HG02678 (cell line): Measurements from ENCODE around the gene CCNL1.
A peak's percentile ranks its signal among the peaks of the same experiment; 100 is the strongest.

Experiments
- ATAC-seq: cut with Tn5 transposase; IDR thresholded peaks from one replicate; pipeline ENCODE4 v1.9.1; 2021; ENCODE audit warnings: mild to moderate bottlenecking, moderate library complexity; ENCODE audit not compliant: unreplicated experiment

Gene CCNL1

DNA sequence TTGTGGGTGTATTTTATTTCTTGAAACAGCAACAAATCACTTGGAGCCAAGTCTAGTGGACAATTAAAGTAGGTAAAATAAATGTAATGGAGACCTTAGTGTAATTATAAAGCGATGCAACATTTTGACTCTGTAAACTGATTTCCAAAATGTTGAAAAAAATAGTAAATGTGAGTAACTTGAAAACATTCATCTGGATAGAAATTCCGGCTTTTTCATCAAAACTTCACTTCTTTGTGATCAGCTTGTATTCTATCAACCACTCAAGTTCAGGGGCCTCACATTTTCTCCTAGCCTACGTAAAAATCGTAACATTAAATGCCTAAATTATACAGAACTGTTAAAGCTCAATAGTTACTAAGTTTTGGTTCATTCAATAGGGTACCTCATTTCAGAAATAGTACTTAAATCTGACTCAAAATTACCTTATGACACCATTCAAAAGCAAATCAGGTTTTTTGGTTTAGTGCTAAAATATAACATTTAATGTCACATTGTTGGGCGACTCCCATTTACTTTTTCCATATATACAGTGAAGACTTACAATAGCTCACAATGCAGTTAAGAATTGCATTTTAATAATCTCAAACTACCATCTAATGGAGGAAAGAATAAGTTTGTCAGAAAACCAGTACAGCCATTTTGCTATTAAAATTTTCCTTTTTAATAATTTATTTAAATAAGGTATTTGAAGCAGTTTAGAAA lies 12.7 kb downstream of the CCNL1 start:
- no peak for ATAC-seq

GRCh38 chr3:157145606-157146322 lies 14.2 kb downstream of the CCNL1 start:
- ATAC-seq = no peak

DNA sequence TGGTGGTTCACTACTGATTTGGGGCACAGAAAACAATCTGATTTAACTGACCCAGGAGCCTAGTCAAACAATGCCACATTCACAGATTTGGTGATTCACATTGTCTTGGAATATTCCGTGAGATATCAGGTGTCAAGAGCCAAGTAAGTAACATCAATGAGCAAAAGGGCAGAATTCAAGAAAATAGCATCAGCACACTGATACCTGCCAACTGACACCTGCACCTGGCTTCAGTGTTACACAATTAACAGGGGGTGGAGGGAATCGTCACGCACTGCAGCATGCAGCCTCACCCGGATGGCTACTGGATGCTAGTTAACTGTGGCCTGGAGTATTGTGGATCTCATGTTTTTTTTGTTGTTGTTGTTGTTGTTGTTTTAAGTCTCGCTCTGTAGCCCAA lies 17.6 kb downstream of the CCNL1 start:
- no peak for ATAC-seq

DNA sequence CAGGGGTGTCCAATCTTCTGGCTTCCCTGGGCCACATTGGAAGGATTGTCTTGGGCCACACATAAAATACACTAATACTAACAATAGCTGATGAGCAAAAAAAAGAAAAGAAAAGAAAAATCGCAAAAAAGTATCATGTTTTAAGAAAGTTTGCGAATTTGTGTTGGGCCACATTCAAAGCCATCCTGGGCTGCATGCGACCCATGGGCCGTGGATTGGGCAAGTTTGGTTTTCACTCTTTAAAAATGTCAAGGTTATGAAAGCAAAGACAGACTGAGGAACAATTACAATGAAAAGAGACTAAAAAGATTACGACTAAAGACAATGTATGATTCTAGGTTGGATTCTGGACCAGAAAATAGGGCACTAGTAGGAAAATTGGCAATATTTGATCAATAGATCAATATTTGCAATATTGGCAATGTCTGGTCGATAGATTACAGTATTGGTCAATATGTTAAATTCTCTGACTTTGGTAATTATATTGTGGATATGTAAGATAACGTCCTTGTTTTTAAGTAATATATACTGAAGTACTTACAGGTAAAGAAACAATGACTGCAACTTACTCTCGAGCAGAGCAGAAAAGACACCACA lies 19.9 kb downstream of the CCNL1 start:
- no peak for ATAC-seq

GRCh38 chr3:157136647-157137387 lies 23.1 kb downstream of the CCNL1 start:
- ATAC-seq = no peak

- no peak for ATAC-seq
These were observed 24.1 kb downstream of the CCNL1 start for GRCh38 chr3:157135671-157136396.

- ATAC-seq = peak; percentile 54
These were observed 25.2 kb downstream of the CCNL1 start for GRCh38 chr3:157134620-157135191.

DNA sequence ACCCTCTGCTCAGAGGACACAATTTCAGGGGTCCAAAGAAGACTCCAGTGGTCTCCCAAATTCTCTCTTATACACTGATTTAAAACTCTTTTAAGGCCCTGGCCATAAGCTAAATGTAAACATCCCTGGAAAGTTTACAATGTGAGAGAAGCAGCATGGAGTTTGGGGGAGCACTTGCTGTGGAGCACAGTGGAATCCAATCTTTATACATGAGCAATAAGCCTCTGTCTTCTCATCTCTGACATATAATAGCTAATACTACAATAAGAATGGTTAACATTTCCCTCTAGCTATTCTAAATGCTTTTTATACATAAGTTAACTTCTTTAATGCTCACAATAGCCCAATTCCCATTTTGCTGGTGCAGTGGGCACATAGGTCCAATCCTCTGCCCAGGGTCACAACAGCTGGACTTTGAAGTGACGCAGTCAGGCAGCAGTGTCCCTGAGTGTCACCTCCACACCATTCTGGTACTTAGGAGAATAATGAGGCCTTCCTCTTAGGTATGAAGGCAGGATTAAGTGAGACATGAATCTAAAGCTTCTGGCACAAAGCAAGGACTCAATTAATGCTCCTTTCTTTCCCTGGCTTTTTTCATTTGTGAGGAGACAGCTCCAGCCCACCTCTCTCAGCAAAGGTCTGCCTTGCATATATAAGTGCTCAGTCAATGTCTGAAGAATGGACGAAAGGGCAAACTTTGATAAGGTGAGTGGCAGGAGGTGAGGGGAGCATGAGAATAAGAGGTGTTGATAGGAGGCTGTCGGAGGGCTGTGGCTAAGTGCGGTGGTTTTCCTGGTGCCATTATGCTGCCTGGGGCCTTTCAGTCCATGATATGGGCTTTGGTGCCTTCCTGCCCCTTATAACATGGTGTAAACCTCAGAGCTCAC lies 26.3 kb downstream of the CCNL1 start:
- ATAC-seq = no peak

- ATAC-seq = no peak
These were observed 27.0 kb downstream of the CCNL1 start for GRCh38 chr3:157132936-157133335.

- ATAC-seq = no peak
These were observed 27.6 kb downstream of the CCNL1 start for GRCh38 chr3:157132341-157132740.

DNA sequence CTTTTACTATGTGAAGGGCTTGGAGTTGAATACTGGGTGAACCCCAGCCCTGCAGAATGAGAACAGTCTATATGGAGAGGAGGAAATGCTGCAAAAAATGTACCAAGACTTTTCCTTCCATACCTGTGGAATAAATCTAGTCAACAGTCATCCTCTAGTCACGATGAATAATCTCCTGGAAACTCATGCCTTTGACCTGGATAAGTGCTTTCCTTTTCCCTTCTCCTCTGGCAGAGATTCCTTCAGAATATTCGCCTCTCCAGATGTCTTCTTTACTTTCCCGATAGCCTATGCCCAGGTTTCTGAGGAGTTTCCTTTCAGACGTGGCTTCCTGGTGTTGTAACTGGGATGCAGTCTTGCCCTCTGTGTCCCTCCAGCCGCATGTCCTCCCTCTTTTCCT lies 28.1 kb downstream of the CCNL1 start:
- no peak for ATAC-seq

DNA sequence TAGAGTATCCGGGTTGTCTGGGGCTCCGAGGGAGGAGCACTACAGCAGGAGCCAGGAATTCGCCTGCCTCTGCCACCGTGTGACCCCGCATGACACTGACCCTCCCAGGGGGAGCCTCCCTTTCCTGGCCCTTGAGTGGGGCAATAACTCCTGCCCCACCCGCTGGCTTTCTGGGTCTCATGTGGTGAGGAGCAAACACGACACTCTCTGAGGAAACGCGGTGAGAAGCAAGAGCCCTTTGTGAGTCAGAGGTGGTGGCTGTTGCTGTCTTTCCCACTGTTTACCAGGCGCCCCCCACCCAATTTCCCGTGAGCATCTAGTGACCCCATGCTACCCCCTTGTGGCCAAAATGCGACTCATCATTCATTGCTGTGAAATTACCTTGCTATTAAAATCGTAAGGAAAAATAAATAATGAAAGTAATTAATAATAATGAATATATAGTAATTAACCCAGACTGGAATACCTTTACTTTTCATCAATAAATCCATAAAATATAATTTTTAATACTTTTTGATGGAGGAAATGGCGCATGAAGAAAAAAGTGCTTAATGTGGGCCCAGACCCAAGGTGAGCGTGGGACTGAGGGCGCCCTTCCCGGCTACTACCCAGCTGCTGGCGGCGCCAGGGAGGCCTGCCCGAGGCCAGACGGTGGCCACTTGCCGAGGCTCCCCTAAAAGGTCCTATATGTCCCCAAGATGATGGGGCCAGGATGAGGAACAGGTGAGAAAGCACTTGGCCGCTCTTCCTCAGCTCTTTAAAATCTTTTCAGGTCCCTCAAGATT lies 29.3 kb downstream of the CCNL1 start:
- ATAC-seq = no peak

- no peak for ATAC-seq
These were observed 30.0 kb downstream of the CCNL1 start for GRCh38 chr3:157129803-157130466.

- peak; percentile 18 for ATAC-seq
These were observed 30.9 kb downstream of the CCNL1 start for GRCh38 chr3:157128771-157129681.

DNA sequence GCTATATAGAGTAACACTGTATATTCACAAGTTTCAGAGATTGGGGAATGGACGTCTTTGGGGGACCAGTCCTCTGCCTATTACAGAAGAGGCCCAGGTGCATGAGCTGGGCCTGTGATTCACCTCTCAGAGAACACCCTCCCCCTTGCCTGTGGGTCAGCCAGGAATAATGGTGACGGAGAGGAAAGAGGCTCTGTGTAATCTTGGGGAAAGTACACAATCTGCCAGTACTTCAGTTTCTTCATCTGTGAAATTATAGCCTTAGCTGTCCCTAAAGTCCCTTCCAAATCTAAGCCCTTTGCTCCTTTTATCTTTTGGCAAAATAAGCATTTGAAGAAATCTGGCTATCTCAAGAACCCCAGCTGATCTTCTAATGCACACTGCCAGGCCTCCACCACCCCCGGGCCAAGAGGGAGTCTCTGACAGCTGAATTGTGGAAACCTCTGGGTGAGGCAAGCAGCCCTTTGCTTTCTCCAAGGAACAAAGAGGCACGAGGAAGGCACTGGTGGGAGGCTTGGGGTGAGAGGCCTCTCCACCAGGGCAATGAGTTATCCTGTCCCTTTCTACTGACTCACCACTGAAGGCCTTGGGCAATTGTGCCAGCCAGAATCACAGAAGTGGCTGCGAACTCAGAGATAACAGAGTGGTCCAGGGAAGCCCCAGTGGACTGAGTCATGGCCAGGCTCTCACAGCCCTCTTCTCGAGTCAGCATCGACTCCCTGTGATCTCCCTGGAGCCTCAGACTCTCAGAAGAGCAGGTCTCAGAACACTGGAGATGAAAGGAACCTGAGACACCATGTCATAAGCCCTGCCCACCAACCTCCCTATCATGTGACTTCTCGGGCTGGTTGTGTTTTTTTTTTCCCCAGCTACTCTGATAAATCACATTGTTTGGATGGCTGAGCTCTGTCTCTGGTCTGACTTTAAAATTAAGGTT lies 31.8 kb downstream of the CCNL1 start:
- peak; percentile 58 for ATAC-seq

DNA sequence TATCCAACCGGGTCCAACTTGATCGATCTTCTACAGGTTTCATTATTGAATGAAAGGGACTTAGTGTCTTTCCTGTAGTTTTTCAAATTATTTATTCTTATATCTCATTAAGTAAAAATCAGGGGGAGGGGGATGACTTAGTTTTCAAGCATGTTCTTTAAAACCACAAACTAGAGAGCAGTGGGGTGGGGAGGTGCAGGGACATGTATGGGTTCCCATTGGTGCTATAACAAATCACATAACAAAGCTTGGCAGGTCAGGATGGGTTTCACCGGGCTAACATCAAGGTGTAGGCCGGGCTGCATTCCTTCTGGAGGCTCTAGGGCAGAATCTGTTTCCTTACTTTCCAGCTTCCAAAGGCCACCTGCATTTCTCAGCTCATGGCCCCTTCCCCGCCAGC lies 32.7 kb downstream of the CCNL1 start:
- no peak for ATAC-seq
